MM.1S (cell line): Measurements from ENCODE around the gene PPP4R2.

ENCODE experiments used
- DNase-seq: peaks from one replicate; pipeline ENCODE4 v3.0.0-alpha.2; 2015
- H2AFZ ChIP-seq: fragments of 300-600 bp; sonication (generic); 2 replicates; pipeline ENCODE4 v1.6.0; 2016; ENCODE audit warnings: antibody characterized with exemption, low read length
- H3F3A ChIP-seq: fragments of 300-600 bp; sonication (generic); 2 replicates; pipeline ENCODE4 v1.6.1; 2016; ENCODE audit warnings: mild to moderate bottlenecking, antibody characterized with exemption, low read length, moderate library complexity, mixed read lengths; ENCODE audit not compliant: insufficient read depth
- H3K27ac ChIP-seq: fragments of 300-600 bp; sonication (generic); 2 replicates; pipeline ENCODE4 v1.5.1; 2016; ENCODE audit warnings: mild to moderate bottlenecking, low read length
- H3K27me3 ChIP-seq: fragments of 300-600 bp; sonication (generic); replicated peaks from 2 replicates; pipeline ENCODE4 v1.6.0; 2016; ENCODE audit warnings: low read length; ENCODE audit not compliant: insufficient read depth
- H3K36me3 ChIP-seq: fragments of 300-600 bp; sonication (generic); replicated peaks from 2 replicates; pipeline ENCODE4 v1.6.1; 2016; ENCODE audit warnings: mild to moderate bottlenecking, low read length, mixed read lengths; ENCODE audit not compliant: insufficient read depth
- H3K4me1 ChIP-seq: fragments of 300-600 bp; sonication (generic); 2 replicates; pipeline ENCODE4 v1.6.1; 2016; ENCODE audit warnings: low read length, mixed read lengths
- H3K4me2 ChIP-seq: fragments of 300-600 bp; sonication (generic); 2 replicates; pipeline ENCODE4 v1.6.0; 2016; ENCODE audit warnings: low read depth, low read length
- H3K4me3 ChIP-seq: fragments of 300-600 bp; sonication (generic); 2 replicates; pipeline ENCODE4 v1.5.1; 2016; ENCODE audit warnings: low read length, mixed read lengths
- H3K79me2 ChIP-seq: fragments of 300-600 bp; sonication (generic); 2 replicates; pipeline ENCODE4 v1.6.1; 2016; ENCODE audit warnings: mixed run types, low read length, mixed read lengths
- H3K9ac ChIP-seq: fragments of 300-600 bp; sonication (generic); 2 replicates; pipeline ENCODE4 v1.6.1; 2016; ENCODE audit warnings: low read length, mixed read lengths
- H3K9me2 ChIP-seq: fragments of 300-600 bp; sonication (generic); replicated peaks from 2 replicates; pipeline ENCODE4 v1.6.1; 2016; ENCODE audit warnings: mild to moderate bottlenecking, low read length, mixed read lengths; ENCODE audit not compliant: insufficient read depth
- H3K9me3 ChIP-seq: fragments of 300-600 bp; sonication (generic); replicated peaks from 2 replicates; pipeline ENCODE4 v1.6.1; 2016; ENCODE audit warnings: mild to moderate bottlenecking, low read length, mixed read lengths; ENCODE audit not compliant: insufficient read depth
- H4K20me1 ChIP-seq: fragments of 300-600 bp; sonication (generic); 2 replicates; pipeline ENCODE4 v1.6.1; 2016; ENCODE audit warnings: mild to moderate bottlenecking, low read length, moderate library complexity, mixed read lengths; ENCODE audit not compliant: insufficient read depth
- CTCF ChIP-seq: fragments of 300-600 bp; sonication (generic); IDR thresholded peaks from 2 replicates; pipeline ENCODE4 v1.5.1; 2016; ENCODE audit warnings: antibody characterized with exemption, low read length, mixed read lengths
- EZH2 ChIP-seq: fragments of 300-600 bp; sonication (generic); optimal IDR thresholded peaks from 2 replicates; pipeline ENCODE3; 2017; ENCODE audit warnings: low read depth, mild to moderate bottlenecking, antibody characterized with exemption, low read length, mixed read lengths
- EZH2phosphoT487 ChIP-seq: fragments of 300-600 bp; sonication (generic); IDR thresholded peaks from 2 replicates; pipeline ENCODE4 v1.6.1; 2018; ENCODE audit warnings: antibody characterized with exemption, low read length

Gene PPP4R2

GRCh38 chr3:73084170-73084569, 87.6 kb downstream of the PPP4R2 start:
- Histone ChIP-seq H3F3A (no peaks in the 10 kb centered on the region), H3K9me2 (no peaks in the 10 kb centered on the region), H3K9ac (no peak overlapping the region), H3K36me3 (no peaks in the 10 kb centered on the region), H3K9me3 (no peaks in the 10 kb centered on the region), H3K4me3 (no peak overlapping the region), H3K27ac (no peak overlapping the region), H3K27me3 (no peaks in the 10 kb centered on the region), H2AFZ (no peak overlapping the region), H3K4me1 (no peaks in the 10 kb centered on the region), H3K4me2 (no peak overlapping the region), H3K79me2 (no peaks in the 10 kb centered on the region), H4K20me1 (no peaks in the 10 kb centered on the region)
- no peak for TF ChIP-seq CTCF
- no peak for TF ChIP-seq EZH2
- TF ChIP-seq EZH2phosphoT487, result no peak
- DNase-seq, result no peak

DNA sequence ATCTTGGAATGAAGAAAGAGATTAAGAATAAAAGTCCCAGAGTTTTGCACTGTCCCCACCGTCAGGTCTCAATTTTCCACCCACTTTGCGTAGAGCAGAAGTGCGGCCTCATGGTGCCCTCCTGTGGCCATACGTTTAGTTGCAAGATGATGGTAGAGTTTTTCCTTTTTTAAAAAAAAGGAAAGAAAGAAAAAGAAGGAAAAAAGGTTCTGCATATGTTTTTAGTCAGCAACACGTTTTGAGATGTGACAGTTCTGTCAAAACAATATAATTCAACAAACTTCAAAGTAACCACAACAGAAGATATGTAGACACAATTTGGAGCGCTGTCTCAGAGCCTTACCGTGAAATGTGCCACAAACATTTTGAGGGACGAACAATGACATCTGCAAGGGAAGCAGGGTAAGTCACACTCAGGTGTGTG, 89.5 kb downstream of the PPP4R2 start:
- Histone ChIP-seq H3K9ac (no peak overlapping the region), H4K20me1 (no peaks in the 10 kb centered on the region), H3K36me3 (no peaks in the 10 kb centered on the region), H3K79me2 (no peaks in the 10 kb centered on the region), H3K4me2 (no peak overlapping the region), H3K4me3 (no peak overlapping the region), H3K27ac (no peak overlapping the region), H3K9me2 (no peaks in the 10 kb centered on the region), H3K27me3 (no peaks in the 10 kb centered on the region), H3K9me3 (no peaks in the 10 kb centered on the region), H3K4me1 (no peaks in the 10 kb centered on the region), H3F3A (no peaks in the 10 kb centered on the region), H2AFZ (no peak overlapping the region)
- TF ChIP-seq CTCF (peak; percentile 74), EZH2phosphoT487 (no peak)
- DNase-seq, result peak; percentile 29

DNA sequence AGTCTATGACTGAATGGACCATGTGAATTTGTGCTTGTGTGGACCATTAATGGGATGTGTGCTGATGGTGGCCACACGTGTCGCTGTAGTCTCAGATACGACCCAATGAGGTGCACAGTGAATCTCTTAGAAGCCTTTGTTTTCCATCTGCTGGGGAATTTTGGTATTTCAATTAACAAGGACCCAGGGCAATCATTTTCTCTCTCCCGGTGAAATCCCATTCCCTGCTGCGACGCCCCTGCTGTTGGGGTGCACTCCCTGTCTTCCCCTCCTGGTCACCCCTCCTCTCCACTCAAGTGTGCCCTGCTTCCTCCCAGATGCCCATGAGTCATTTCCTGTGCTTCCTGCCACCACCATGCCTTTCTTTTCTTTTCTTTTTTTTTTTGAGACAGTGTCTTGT, 97.5 kb downstream of the PPP4R2 start:
- H3K9ac ChIP-seq, result no peak overlapping the region
- no peak overlapping the region for H2AFZ ChIP-seq
- TF ChIP-seq CTCF (no peak), EZH2phosphoT487 (no peak), EZH2 (no peak)

GRCh38 chr3:73094951-73095350, 98.3 kb downstream of the PPP4R2 start:
- Histone ChIP-seq H3K9me2 (no peaks in the 10 kb centered on the region), H3K9ac (no peak overlapping the region), H3K4me2 (no peak overlapping the region), H3K27me3 (no peaks in the 10 kb centered on the region), H4K20me1 (no peaks in the 10 kb centered on the region), H2AFZ (no peak overlapping the region), H3K4me3 (no peak overlapping the region), H3K4me1 (no peaks in the 10 kb centered on the region), H3K27ac (no peak overlapping the region), H3K9me3 (no peaks in the 10 kb centered on the region), H3K79me2 (no peaks in the 10 kb centered on the region), H3K36me3 (no peaks in the 10 kb centered on the region), H3F3A (no peaks in the 10 kb centered on the region)
- no peak for DNase-seq
- TF ChIP-seq EZH2phosphoT487 (no peak), EZH2 (no peak), CTCF (no peak)

More for the DNA sequence above, 97.5 kb downstream of the PPP4R2 start:
- Histone ChIP-seq H3K27ac (no peak overlapping the region), H3K9me3 (no peaks in the 10 kb centered on the region), H3K4me2 (no peak overlapping the region), H3K27me3 (no peaks in the 10 kb centered on the region), H3F3A (no peaks in the 10 kb centered on the region), H3K79me2 (no peaks in the 10 kb centered on the region), H3K4me1 (no peaks in the 10 kb centered on the region), H3K9me2 (no peaks in the 10 kb centered on the region), H3K36me3 (no peaks in the 10 kb centered on the region), H3K4me3 (no peak overlapping the region), H4K20me1 (no peaks in the 10 kb centered on the region)
- no peak for DNase-seq
